Measurements from ENCODE around the gene TRAFD1. TPM values are rescaled to one million over a fixed set of nuclear protein-coding genes. Genes with fewer than 3 reads are reported as not detected.

Gene TRAFD1
- total and polyA plus RNA-seq, 2 of the 8 experiments (the other 6 are each of a cell fraction or from before 2014, with no cell fraction given) = 18.1 to 33.1 TPM

GRCh38 chr12:112192475-112192874 lies 67.1 kb downstream of the TRAFD1 start:
- no peak overlapping the region for H2BK120ac ChIP-seq (replicated peaks; ENCODE audit: low read depth, low read length)
- FAIRE-seq (no peak), DNase-seq (ENCODE audit: low read depth in 1 of 2, low spot score in 2 of 2) (no peak)
- H2BK15ac ChIP-seq (ENCODE audit: low read length) = no peak overlapping the region
- H3K4me3 ChIP-seq (ENCODE audit: extremely low read depth in 1 of 4, insufficient read depth in 2 of 4, low read depth in 3 of 4, low read length in 4 of 4) = no peak overlapping the region
- H4K91ac ChIP-seq (replicated peaks; ENCODE audit: insufficient read length, low read length) = no peak overlapping the region
- no peak overlapping the region for H3K4ac ChIP-seq (replicated peaks; ENCODE audit: insufficient read length, low read depth, low read length)
- no peaks in the 10 kb centered on the region for H4K20me1 ChIP-seq (replicated peaks in 1 of 2; ENCODE audit: control insufficient read depth in 1 of 2, insufficient read depth in 2 of 2, low read length in 2 of 2)
- H3K27ac ChIP-seq (ENCODE audit: low read depth, low read length) = no peak overlapping the region
- H3K23me2 ChIP-seq (ENCODE audit: low read depth, low read length) = no peaks in the 10 kb centered on the region
- no peak overlapping the region for H4K8ac ChIP-seq (ENCODE audit: extremely low read depth, insufficient read depth, low read length)
- H2BK5ac ChIP-seq (ENCODE audit: low read depth, low read length) = no peak overlapping the region; the same call in 1 of the 2 replicates
- 94% methylated on average over 13 of the region's 13 CpGs; no CpG with 5 or more reads in 1 of the 2 experiments for WGBS, 2 experiments (ENCODE audit: extremely low coverage in 1 of 2, insufficient coverage in 1 of 2, insufficient read length in 1 of 2, insufficient replicate concordance in 2 of 2, low coverage in 1 of 2, low lambda C conversion rate in 2 of 2, missing lambda C conversion rate in 1 of 2)
- H3K36me3 ChIP-seq (ENCODE audit: control insufficient read depth in 2 of 4, insufficient read depth in 4 of 4, low read length in 3 of 4) = peaks cover 6 to 31% (median 11%) of the 10 kb centered on the region in 4 experiments; a peak in 6 of 8 replicates
- H3K79me1 ChIP-seq (ENCODE audit: low read depth, low read length) = no peaks in the 10 kb centered on the region
- H2BK20ac ChIP-seq (ENCODE audit: low read length) = no peak overlapping the region
- no peak overlapping the region for H3K18ac ChIP-seq (ENCODE audit: extremely low read depth, low read length)
- H2AK5ac ChIP-seq (ENCODE audit: low read depth, low read length) = no peak overlapping the region
- no peak overlapping the region for H3K23ac ChIP-seq (ENCODE audit: insufficient read length)
- POLR2A ChIA-PET (ENCODE audit: partially characterized antibody) = interaction anchor here (1.0 to 2.0 kb wide), 3 partner anchors 9 to 213 kb away, joined by 3 to 6 read pairs (median 3); no protein-coding TSS in a partner anchor
- no peaks in the 10 kb centered on the region for H3K27me3 ChIP-seq (replicated peaks in 1 of 4; ENCODE audit: control insufficient read depth in 3 of 4, extremely low read depth in 1 of 4, insufficient read depth in 3 of 4, low read length in 3 of 4)
- H2AFZ ChIP-seq (ENCODE audit: low read length) = no peak overlapping the region
- no peaks in the 10 kb centered on the region for H3K79me2 ChIP-seq (ENCODE audit: control insufficient read depth in 1 of 2, insufficient read depth in 2 of 2, low read length in 2 of 2)
- H2BK12ac ChIP-seq (ENCODE audit: low read depth, low read length) = no peak overlapping the region
- H3K9me3 ChIP-seq (ENCODE audit: insufficient read depth in 2 of 2, low read depth in 1 of 2, low read length in 1 of 2) = no peaks in the 10 kb centered on the region
- no peak overlapping the region for H3K9ac ChIP-seq (replicated peaks in 1 of 4; ENCODE audit: extremely low read depth in 1 of 4, low read depth in 3 of 4, low read length in 3 of 4)
- no peak overlapping the region for H3K14ac ChIP-seq (ENCODE audit: insufficient read length)
- H3K4me1 ChIP-seq (replicated peaks in 1 of 4; ENCODE audit: control insufficient read depth in 3 of 4, insufficient read depth in 4 of 4, low read length in 3 of 4) = no peaks in the 10 kb centered on the region
- no peak overlapping the region for H4K5ac ChIP-seq (ENCODE audit: insufficient read length, low read depth, low read length)
- H3K56ac ChIP-seq (replicated peaks; ENCODE audit: insufficient read length, low read depth, low read length) = no peak overlapping the region
- H3K4me2 ChIP-seq (ENCODE audit: insufficient read depth in 1 of 2, low read depth in 2 of 2, low read length in 2 of 2) = no peak overlapping the region
- CTCF ChIA-PET (ENCODE audit: partially characterized antibody) = interaction anchor here (0.6 to 5.9 kb wide), 3 partner anchors 194 to 352 kb away, joined by 3 to 22 read pairs (median 3); no protein-coding TSS in a partner anchor

Measured in H1 (cell line).